ACC112 (cell line): ENCODE results near the gene ICA1L.
"Not testable (repeated sequence)": the region's sequence is repeated elsewhere in the genome, so short reads cannot be mapped to it uniquely, and the experiment has no call there.

Experiments used
- H2AFZ ChIP-seq: fragments of 200-600 bp; sonication (generic); one replicate; pipeline ENCODE4 v1.6.0; 2017; ENCODE audit warnings: antibody characterized with exemption, low read length; ENCODE audit not compliant: unreplicated experiment
- H3K27ac ChIP-seq: fragments of 200-600 bp; sonication (generic); 2 replicates; pipeline ENCODE4 v1.5.1; 2014; ENCODE audit warnings: low read depth, mild to moderate bottlenecking, antibody characterized with exemption, low read length, moderate library complexity
- H3K27me3 ChIP-seq: fragments of 200-600 bp; sonication (generic); 2 replicates; pipeline ENCODE4 v1.6.1; 2014; ENCODE audit warnings: mild to moderate bottlenecking, antibody characterized with exemption, low read length, moderate library complexity, mixed read lengths; ENCODE audit not compliant: insufficient read depth
- H3K36me3 ChIP-seq: fragments of 200-600 bp; sonication (generic); 2 replicates; pipeline ENCODE4 v1.6.1; 2016; ENCODE audit warnings: mild to moderate bottlenecking, antibody characterized with exemption, low read length, moderate library complexity, mixed read lengths; ENCODE audit not compliant: insufficient read depth
- H3K4me1 ChIP-seq: fragments of 200-600 bp; sonication (generic); one replicate; pipeline ENCODE4 v1.6.1; 2016; ENCODE audit warnings: low read length, mixed read lengths; ENCODE audit not compliant: insufficient read depth, unreplicated experiment, control insufficient read depth
- H3K4me3 ChIP-seq: fragments of 200-600 bp; sonication (generic); 2 replicates; pipeline ENCODE4 v1.5.1; 2014; ENCODE audit warnings: mild to moderate bottlenecking, low read depth, low read length
- H3K79me2 ChIP-seq: fragments of 200-600 bp; sonication (generic); one replicate; pipeline ENCODE4 v1.6.0; 2016; ENCODE audit warnings: low read length; ENCODE audit not compliant: control insufficient read depth, unreplicated experiment, insufficient read depth

ICA1L gene

GRCh38 chr2:202905507-202905906 lies 33.9 kb upstream of the ICA1L start:
- H2AFZ ChIP-seq, H3K27me3 ChIP-seq, H3K27ac ChIP-seq, H3K4me3 ChIP-seq: not testable (repeated sequence)
- peaks cover 15% of the 10 kb centered on the region for H3K4me1 ChIP-seq
- H3K79me2 ChIP-seq = peaks cover 37% of the 10 kb centered on the region
- H3K36me3 ChIP-seq = peaks cover 23% of the 10 kb centered on the region

GRCh38 chr2:202885190-202885589 lies 13.6 kb upstream of the ICA1L start:
- no peaks in the 10 kb centered on the region for H3K27me3 ChIP-seq
- H3K4me3 ChIP-seq = no peak overlapping the region
- no peaks in the 10 kb centered on the region for H3K36me3 ChIP-seq
- no peak overlapping the region for H3K27ac ChIP-seq
- H3K4me1 ChIP-seq = no peaks in the 10 kb centered on the region
- no peak overlapping the region for H2AFZ ChIP-seq
- no peaks in the 10 kb centered on the region for H3K79me2 ChIP-seq

GRCh38 chr2:202883987-202884675 lies 12.6 kb upstream of the ICA1L start:
- H3K36me3 ChIP-seq = no peaks in the 10 kb centered on the region

GRCh38 chr2:202881570-202881969 lies 10.0 kb upstream of the ICA1L start:
- Histone ChIP-seq H3K27me3 (no peaks in the 10 kb centered on the region), H3K79me2 (no peaks in the 10 kb centered on the region), H3K4me1 (no peaks in the 10 kb centered on the region), H3K4me3 (no peak overlapping the region), H3K27ac (no peak overlapping the region), H2AFZ (no peak overlapping the region), H3K36me3 (peaks cover 4% of the 10 kb centered on the region; the same call in 1 of the 2 replicates)

More at GRCh38 chr2:202883987-202884675, 12.6 kb upstream of the ICA1L start:
- Histone ChIP-seq H3K79me2 (no peaks in the 10 kb centered on the region), H2AFZ (no peak overlapping the region), H3K4me3 (no peak overlapping the region), H3K4me1 (no peaks in the 10 kb centered on the region), H3K27me3 (no peaks in the 10 kb centered on the region), H3K27ac (peak overlapping the region; percentile 31)

- no peaks in the 10 kb centered on the region for H3K4me1 ChIP-seq
- peaks cover 4% of the 10 kb centered on the region; the same call in 1 of the 2 replicates for H3K36me3 ChIP-seq
- no peak overlapping the region for H3K27ac ChIP-seq
- H3K79me2 ChIP-seq = no peaks in the 10 kb centered on the region
- no peaks in the 10 kb centered on the region for H3K27me3 ChIP-seq
- H2AFZ ChIP-seq = no peak overlapping the region
- H3K4me3 ChIP-seq = no peak overlapping the region
Measured at GRCh38 chr2:202877699-202878098, 6.1 kb upstream of the ICA1L start.

- H3K4me1 ChIP-seq = peaks cover 4% of the 10 kb centered on the region
- H3K79me2 ChIP-seq = no peaks in the 10 kb centered on the region
- H3K4me3 ChIP-seq = peak overlapping the region; percentile 97
- no peaks in the 10 kb centered on the region for H3K27me3 ChIP-seq
- peak overlapping the region; percentile 29; the same call in 1 of the 2 replicates for H3K27ac ChIP-seq
- H3K36me3 ChIP-seq = no peaks in the 10 kb centered on the region
- H2AFZ ChIP-seq = peak overlapping the region; percentile 86
Measured at GRCh38 chr2:202870431-202871299, 901 bp downstream of the ICA1L start.

- H3K79me2 ChIP-seq = no peaks in the 10 kb centered on the region
- H2AFZ ChIP-seq = no peak overlapping the region
- H3K4me3 ChIP-seq = no peak overlapping the region
- H3K27me3 ChIP-seq = no peaks in the 10 kb centered on the region
- H3K27ac ChIP-seq = no peak overlapping the region
- H3K36me3 ChIP-seq = no peaks in the 10 kb centered on the region
- H3K4me1 ChIP-seq = no peaks in the 10 kb centered on the region
Measured at GRCh38 chr2:202861987-202862386, 9.6 kb downstream of the ICA1L start.

- no peaks in the 10 kb centered on the region for H3K36me3 ChIP-seq
- no peak overlapping the region for H3K27ac ChIP-seq
- H3K79me2 ChIP-seq = no peaks in the 10 kb centered on the region
- no peaks in the 10 kb centered on the region for H3K27me3 ChIP-seq
- no peak overlapping the region for H2AFZ ChIP-seq
- H3K4me3 ChIP-seq = no peak overlapping the region
- H3K4me1 ChIP-seq = no peaks in the 10 kb centered on the region
Measured at GRCh38 chr2:202858601-202859000, 13.0 kb downstream of the ICA1L start.

GRCh38 chr2:202849343-202849742 lies 22.2 kb downstream of the ICA1L start:
- H3K79me2 ChIP-seq = not testable (repeated sequence)

GRCh38 chr2:202848813-202849212 lies 22.8 kb downstream of the ICA1L start:
- no peak overlapping the region for H3K27ac ChIP-seq
- no peaks in the 10 kb centered on the region for H3K27me3 ChIP-seq
- no peaks in the 10 kb centered on the region for H3K36me3 ChIP-seq
- no peak overlapping the region for H2AFZ ChIP-seq
- no peak overlapping the region for H3K4me3 ChIP-seq
- no peaks in the 10 kb centered on the region for H3K79me2 ChIP-seq
- H3K4me1 ChIP-seq = no peaks in the 10 kb centered on the region

More at GRCh38 chr2:202849343-202849742, 22.2 kb downstream of the ICA1L start:
- not testable (repeated sequence) for H3K4me1 ChIP-seq, H3K27me3 ChIP-seq, H3K4me3 ChIP-seq, H3K36me3 ChIP-seq, H2AFZ ChIP-seq, H3K27ac ChIP-seq
